Astrocyte (in vitro differentiated cells and primary cell): ENCODE results near the gene KNSTRN. TPM values are rescaled to one million over a fixed set of nuclear protein-coding genes. Genes with fewer than 3 reads are reported as not detected.
A peak's percentile ranks its signal among the peaks of the same experiment; 100 is the strongest.

ENCODE experiments used
- DNase-seq: peaks from one replicate; pipeline ENCODE4 v3.0.0-alpha.2; 2010; ENCODE audit warnings: low read depth
- FAIRE-seq: peaks from 2 replicates; lab custom pipeline; 2011; peaks lifted over from hg19 to GRCh38; lab: Jason Lieb, UNC
- H2AFZ ChIP-seq: 2 replicates; pipeline ENCODE4 v1.6.0; 2012; ENCODE audit warnings: low read depth, low read length, inconsistent platforms
- H3K27ac ChIP-seq: 2 replicates; pipeline ENCODE4 v1.5.1; 2011; ENCODE audit warnings: low read depth, low read length, inconsistent platforms
- H3K27me3 ChIP-seq: 2 replicates; pipeline ENCODE4 v1.6.0; 2011; ENCODE audit warnings: low read length, inconsistent platforms; ENCODE audit not compliant: insufficient read depth
- H3K36me3 ChIP-seq: 2 replicates; pipeline ENCODE4 v1.5.1; 2011; ENCODE audit warnings: low read length, inconsistent platforms; ENCODE audit not compliant: insufficient read depth
- H3K4me1 ChIP-seq: 2 replicates; pipeline ENCODE4 v1.5.1; 2011; ENCODE audit warnings: low read length, inconsistent platforms; ENCODE audit not compliant: insufficient read depth
- H3K4me2 ChIP-seq: 2 replicates; pipeline ENCODE4 v1.6.0; 2012; ENCODE audit warnings: low read length, inconsistent platforms
- H3K4me3 ChIP-seq: 2 replicates; pipeline ENCODE4 v1.5.1; 2011; ENCODE audit warnings: low read depth, mild to moderate bottlenecking, low read length, inconsistent platforms; ENCODE audit not compliant: insufficient read depth
- H3K79me2 ChIP-seq: 2 replicates; pipeline ENCODE4 v1.6.0; 2012; ENCODE audit warnings: mild to moderate bottlenecking, low read length, inconsistent platforms; ENCODE audit not compliant: insufficient read depth
- H3K9ac ChIP-seq: 2 replicates; pipeline ENCODE4 v1.6.0; 2012; ENCODE audit warnings: mild to moderate bottlenecking, low read length, inconsistent platforms
- H3K9me3 ChIP-seq: 2 replicates; pipeline ENCODE4 v1.5.1; 2012; ENCODE audit warnings: low read depth, mild to moderate bottlenecking, low read length, inconsistent platforms; ENCODE audit not compliant: insufficient read depth
- H4K20me1 ChIP-seq: 2 replicates; pipeline ENCODE4 v1.6.0; 2012; ENCODE audit warnings: low read length, inconsistent platforms; ENCODE audit not compliant: insufficient read depth
- H3K27ac Mint-ChIP-seq: one replicate; pipeline ENCODE4 v1.8.0; 2021; ENCODE audit warnings: mild to moderate bottlenecking, mixed read lengths; ENCODE audit not compliant: unreplicated experiment
- H3K27me3 Mint-ChIP-seq: one replicate; pipeline ENCODE4 v1.8.0; 2021; ENCODE audit warnings: low read depth, mixed read lengths; ENCODE audit not compliant: unreplicated experiment
- H3K36me3 Mint-ChIP-seq: one replicate; pipeline ENCODE4 v1.8.0; 2021; ENCODE audit warnings: low read depth, mixed read lengths; ENCODE audit not compliant: unreplicated experiment
- H3K4me1 Mint-ChIP-seq: one replicate; pipeline ENCODE4 v1.8.0; 2021; ENCODE audit warnings: low read depth, mixed read lengths; ENCODE audit not compliant: unreplicated experiment
- H3K4me3 Mint-ChIP-seq: one replicate; pipeline ENCODE4 v1.8.0; 2021; ENCODE audit warnings: mild to moderate bottlenecking, moderate library complexity, mixed read lengths; ENCODE audit not compliant: unreplicated experiment
- H3K9me3 Mint-ChIP-seq: one replicate; pipeline ENCODE4 v1.8.0; 2021; ENCODE audit warnings: mild to moderate bottlenecking, mixed read lengths; ENCODE audit not compliant: unreplicated experiment
- CTCF ChIP-seq: IDR thresholded peaks from 2 replicates; pipeline ENCODE4 v1.5.1; 2011; ENCODE audit warnings: low read depth, mild to moderate bottlenecking, inconsistent platforms, low read length, moderate library complexity; ENCODE audit not compliant: insufficient read depth
- EZH2 ChIP-seq: IDR thresholded peaks from 2 replicates; pipeline ENCODE4 v1.6.1; 2012; ENCODE audit warnings: mild to moderate bottlenecking, low read length, inconsistent platforms; ENCODE audit not compliant: insufficient read depth
- total RNA-seq: library from RNA; stranded (reverse); gene quantifications from 2 replicates; pipeline ENCODE4 v1.2.1, GENCODE V29; 2021

Gene KNSTRN
- total RNA-seq, 1 donor from 2014 or later = 37.8 TPM

- Histone ChIP-seq H3K27me3 (no peaks in the 10 kb centered on the region), H3K9ac (no peak overlapping the region), H3K4me2 (no peak overlapping the region), H3K27ac (no peak overlapping the region), H3K9me3 (no peaks in the 10 kb centered on the region), H3K4me1 (peaks cover 9% of the 10 kb centered on the region), H3K4me3 (no peak overlapping the region), H3K79me2 (no peaks in the 10 kb centered on the region), H2AFZ (no peak overlapping the region), H3K36me3 (no peaks in the 10 kb centered on the region), H4K20me1 (no peaks in the 10 kb centered on the region)
- no peak overlapping the region for H3K27ac Mint-ChIP-seq
- DNase-seq (no peak), FAIRE-seq (no peak)
- peaks cover 39% of the 10 kb centered on the region for H3K27me3 Mint-ChIP-seq
- peaks cover 1% of the 10 kb centered on the region for H3K36me3 Mint-ChIP-seq
- peaks cover 9% of the 10 kb centered on the region for H3K4me1 Mint-ChIP-seq
- peaks cover 2% of the 10 kb centered on the region for H3K9me3 Mint-ChIP-seq
- H3K4me3 Mint-ChIP-seq = no peak overlapping the region
- no peak for TF ChIP-seq EZH2
- no peak for TF ChIP-seq CTCF
Measured at GRCh38 chr15:40349163-40349562, 33.4 kb upstream of the KNSTRN start.

- no peak overlapping the region for H3K27ac Mint-ChIP-seq
- Histone ChIP-seq H3K9me3 (no peaks in the 10 kb centered on the region), H3K36me3 (no peaks in the 10 kb centered on the region), H3K79me2 (no peaks in the 10 kb centered on the region), H4K20me1 (no peaks in the 10 kb centered on the region), H3K4me3 (no peak overlapping the region), H3K9ac (no peak overlapping the region), H3K4me2 (no peak overlapping the region), H3K4me1 (peaks cover 10% of the 10 kb centered on the region), H2AFZ (no peak overlapping the region), H3K27me3 (no peaks in the 10 kb centered on the region), H3K27ac (no peak overlapping the region)
- H3K9me3 Mint-ChIP-seq = peaks cover 2% of the 10 kb centered on the region
- DNase-seq = no peak
- no peak for FAIRE-seq
- no peak overlapping the region for H3K4me3 Mint-ChIP-seq
- peaks cover 44% of the 10 kb centered on the region for H3K27me3 Mint-ChIP-seq
- H3K4me1 Mint-ChIP-seq = peaks cover 11% of the 10 kb centered on the region
- TF ChIP-seq EZH2 (no peak), CTCF (no peak)
- peaks cover 1% of the 10 kb centered on the region for H3K36me3 Mint-ChIP-seq
Measured at GRCh38 chr15:40352281-40352901, 30.1 kb upstream of the KNSTRN start.

GRCh38 chr15:40353697-40354096, 28.8 kb upstream of the KNSTRN start:
- no peak overlapping the region for H3K4me3 Mint-ChIP-seq
- Histone ChIP-seq H3K9me3 (no peaks in the 10 kb centered on the region), H3K27ac (no peak overlapping the region), H3K4me3 (no peak overlapping the region), H3K4me1 (peaks cover 14% of the 10 kb centered on the region), H3K79me2 (no peaks in the 10 kb centered on the region), H4K20me1 (no peaks in the 10 kb centered on the region), H3K27me3 (no peaks in the 10 kb centered on the region), H2AFZ (no peak overlapping the region), H3K36me3 (no peaks in the 10 kb centered on the region), H3K4me2 (peak overlapping the region; percentile 28), H3K9ac (no peak overlapping the region)
- TF ChIP-seq EZH2 (no peak), CTCF (no peak)
- no peak for DNase-seq
- H3K4me1 Mint-ChIP-seq = peaks cover 11% of the 10 kb centered on the region
- H3K9me3 Mint-ChIP-seq = no peaks in the 10 kb centered on the region
- H3K27ac Mint-ChIP-seq = no peak overlapping the region
- H3K36me3 Mint-ChIP-seq = peaks cover 1% of the 10 kb centered on the region
- no peak for FAIRE-seq
- H3K27me3 Mint-ChIP-seq = peaks cover 43% of the 10 kb centered on the region
